NCI-H2107 (cell line): ENCODE measurements around the gene KRTAP5-11.
"Not testable (repeated sequence)": the region's sequence is repeated elsewhere in the genome, so short reads cannot be mapped to it uniquely, and the experiment has no call there.

Experiments
- DNase-seq: peaks from one replicate; lab custom pipeline; 2025; lab: John Stamatoyannopoulos, UW

Gene KRTAP5-11

GRCh38 chr11:71555508-71555907 is 27.2 kb downstream of the KRTAP5-11 start:
- DNase-seq: no peak

GRCh38 chr11:71554996-71555395 is 27.7 kb downstream of the KRTAP5-11 start:
- DNase-seq: no peak

GRCh38 chr11:71551711-71552110 is 31.0 kb downstream of the KRTAP5-11 start:
- DNase-seq: no peak

GRCh38 chr11:71548716-71549151 is 33.9 kb downstream of the KRTAP5-11 start:
- DNase-seq: no peak

- DNase-seq: no peak
Measured at GRCh38 chr11:71548120-71548519, 34.6 kb downstream of the KRTAP5-11 start, which contains the start of gene KRTAP5-9. KRTAP5-9 (plus strand) TSS chr11:71548420; CDS start chr11:71548658, 238 bp downstream.

- DNase-seq: no peak
Measured at GRCh38 chr11:71545405-71545966, 37.2 kb downstream of the KRTAP5-11 start.

GRCh38 chr11:71544525-71545214 is 38.0 kb downstream of the KRTAP5-11 start:
- no peak for DNase-seq

- DNase-seq: no peak
Measured at GRCh38 chr11:71543866-71544265, 38.8 kb downstream of the KRTAP5-11 start.

- DNase-seq: no peak
Measured at GRCh38 chr11:71542879-71543777, 39.5 kb downstream of the KRTAP5-11 start.

GRCh38 chr11:71542382-71542781 is 40.3 kb downstream of the KRTAP5-11 start:
- DNase-seq: no peak

GRCh38 chr11:71540521-71541304 is 42.0 kb downstream of the KRTAP5-11 start:
- not testable (repeated sequence) for DNase-seq

- not testable (repeated sequence) for DNase-seq
Measured at GRCh38 chr11:71539971-71540370, 42.7 kb downstream of the KRTAP5-11 start.

- no peak for DNase-seq
Measured at GRCh38 chr11:71539017-71539416, 43.7 kb downstream of the KRTAP5-11 start.

GRCh38 chr11:71538666-71538990 is 44.0 kb downstream of the KRTAP5-11 start:
- no peak for DNase-seq

GRCh38 chr11:71537977-71538665 is 44.6 kb downstream of the KRTAP5-11 start, which contains the start of gene KRTAP5-8:
KRTAP5-8 (plus strand) TSS chr11:71538025; CDS start chr11:71538056, 31 bp downstream.
- not testable (repeated sequence) for DNase-seq

GRCh38 chr11:71537537-71537936 is 45.1 kb downstream of the KRTAP5-11 start:
- no peak for DNase-seq

- DNase-seq: no peak
Measured at GRCh38 chr11:71535825-71536224, 46.9 kb downstream of the KRTAP5-11 start.

GRCh38 chr11:71534711-71535608 is 47.7 kb downstream of the KRTAP5-11 start:
- DNase-seq: not testable (repeated sequence)

GRCh38 chr11:71532036-71532610 is 50.6 kb downstream of the KRTAP5-11 start:
- no peak for DNase-seq
